Dedifferentiated amniotic fluid mesenchymal stem cell (primary cell): ENCODE results near the gene CRACR2A.

Experiments used
- DNase-seq: peaks from one replicate; pipeline ENCODE4 v3.0.0-alpha.2; 2016; ENCODE audit errors: extremely low spot score

The CRACR2A gene

GRCh38 chr12:3752741-3753486 lies at the start of gene CRACR2A:
Gene CRACR2A (minus strand): TSS chr12:3753109. CDS start chr12:3696999, 56,110 bp downstream.
- DNase-seq, result no peak

GRCh38 chr12:3797531-3798048 lies 44.7 kb upstream of the CRACR2A start:
- no peak for DNase-seq

- no peak for DNase-seq
Measured at GRCh38 chr12:3795492-3796133, 42.7 kb upstream of the CRACR2A start.

GRCh38 chr12:3795066-3795465 lies 42.2 kb upstream of the CRACR2A start:
- DNase-seq, result no peak

GRCh38 chr12:3792623-3793288 lies 39.8 kb upstream of the CRACR2A start:
- DNase-seq, result no peak

DNA sequence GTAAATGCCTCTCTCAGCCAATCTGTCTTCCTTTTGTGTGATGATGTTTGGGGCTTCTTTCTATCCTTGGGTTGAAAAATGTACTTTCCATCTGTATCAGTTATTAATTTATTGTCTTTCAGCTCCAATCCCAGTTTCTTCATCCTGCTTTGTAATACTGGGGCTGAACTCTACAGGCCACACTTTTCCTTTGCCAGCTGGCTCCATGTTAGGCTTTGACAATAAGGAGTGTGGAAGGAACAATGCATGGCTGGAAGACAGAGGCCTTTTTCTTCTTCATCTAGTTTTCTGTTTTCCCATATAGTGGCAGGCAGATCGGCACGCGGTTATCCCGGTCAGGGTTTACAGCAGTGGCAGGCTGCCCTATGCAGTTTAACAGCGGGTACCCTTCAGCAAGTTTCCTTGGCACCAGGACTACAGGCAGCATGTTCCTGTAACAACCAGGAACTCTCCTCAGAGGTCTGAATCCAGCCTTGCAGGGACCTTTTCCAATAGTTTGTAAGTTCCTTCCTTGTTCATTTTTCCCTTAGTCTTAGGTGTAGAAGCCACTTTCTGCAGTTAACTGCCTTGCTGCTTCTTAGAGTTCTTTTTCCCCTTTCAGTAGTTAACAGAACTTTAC lies 38.5 kb upstream of the CRACR2A start:
- DNase-seq, result no peak

GRCh38 chr12:3790642-3791041 lies 37.7 kb upstream of the CRACR2A start:
- no peak for DNase-seq

- DNase-seq, result no peak
Measured at GRCh38 chr12:3789838-3790237, 36.9 kb upstream of the CRACR2A start.

DNA sequence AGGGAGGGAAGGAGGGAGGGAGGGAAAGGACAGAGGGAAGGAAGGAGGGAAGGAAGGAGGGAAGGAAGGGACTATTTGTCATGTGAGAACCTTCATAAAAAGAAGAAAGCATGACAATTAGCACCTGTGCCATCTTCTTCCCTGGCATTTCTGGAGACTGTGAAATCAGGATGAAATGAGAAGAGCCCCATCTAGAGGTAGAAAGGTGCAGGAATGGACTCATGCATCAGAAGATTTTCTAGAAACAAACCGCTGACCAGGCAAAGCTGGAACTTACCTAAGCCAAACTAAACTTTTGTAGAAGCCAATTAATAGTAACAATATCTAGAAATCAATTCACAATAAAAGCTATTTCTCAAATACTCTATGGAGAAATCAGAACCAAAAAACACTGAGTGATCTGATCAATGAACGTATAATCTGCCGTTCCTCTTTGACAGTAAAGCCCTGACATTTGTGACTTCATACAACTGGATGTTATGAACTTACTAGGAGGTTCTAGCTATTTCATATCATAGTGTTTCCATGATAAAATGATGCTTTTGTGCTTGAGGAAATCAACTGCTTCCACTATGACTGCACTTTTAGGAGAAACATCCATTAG lies 24.4 kb upstream of the CRACR2A start:
- peak; percentile 28 for DNase-seq

DNA sequence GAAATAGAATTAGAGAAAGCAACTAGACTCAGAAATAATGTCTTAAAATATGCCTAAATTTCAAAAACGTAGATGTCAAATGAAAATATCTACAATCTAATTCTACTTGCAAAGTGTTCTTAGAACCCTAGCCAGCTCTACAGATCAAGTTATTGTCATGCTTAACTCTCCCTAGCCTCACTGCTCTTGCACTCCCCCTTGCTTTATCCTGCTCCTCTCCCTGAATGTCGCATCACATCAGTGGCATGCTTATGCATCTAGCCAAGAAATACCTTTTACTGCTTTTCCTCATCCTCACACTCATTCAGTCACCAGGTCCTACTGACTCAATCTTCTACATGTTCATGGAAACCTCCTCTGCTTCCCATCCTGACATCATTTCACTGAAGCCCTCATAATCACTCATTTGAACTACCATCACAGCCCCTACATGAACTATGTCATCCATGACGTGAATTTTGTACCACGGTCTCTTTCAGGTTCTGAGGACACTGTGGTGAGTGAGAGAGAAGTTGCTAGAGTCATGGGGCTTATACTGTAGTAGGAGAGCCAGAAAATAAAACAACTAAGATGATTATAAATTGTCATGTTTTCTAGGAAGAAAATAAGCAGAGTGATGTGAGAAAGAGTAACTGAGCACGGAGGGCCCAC lies 22.6 kb upstream of the CRACR2A start:
- no peak for DNase-seq

DNA sequence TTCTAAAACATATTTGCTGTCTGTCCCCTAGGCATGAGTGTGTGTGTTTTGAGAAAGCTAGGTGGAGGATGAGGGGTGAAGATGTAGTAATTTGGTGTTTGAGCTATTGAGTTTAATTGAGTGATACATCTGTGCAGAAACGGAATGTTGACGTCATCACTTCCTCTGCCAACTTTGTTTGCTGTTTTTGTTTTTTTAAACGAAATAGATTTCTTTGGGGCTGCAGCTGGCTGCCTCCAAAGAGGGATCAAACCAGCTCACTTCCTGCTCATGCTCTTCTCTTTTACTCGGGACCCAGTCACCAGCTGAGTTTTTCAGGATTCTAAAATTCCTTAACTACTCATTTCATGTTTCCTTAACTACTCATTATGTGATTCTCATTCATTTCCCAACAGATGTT lies 19.5 kb upstream of the CRACR2A start:
- no peak for DNase-seq

DNA sequence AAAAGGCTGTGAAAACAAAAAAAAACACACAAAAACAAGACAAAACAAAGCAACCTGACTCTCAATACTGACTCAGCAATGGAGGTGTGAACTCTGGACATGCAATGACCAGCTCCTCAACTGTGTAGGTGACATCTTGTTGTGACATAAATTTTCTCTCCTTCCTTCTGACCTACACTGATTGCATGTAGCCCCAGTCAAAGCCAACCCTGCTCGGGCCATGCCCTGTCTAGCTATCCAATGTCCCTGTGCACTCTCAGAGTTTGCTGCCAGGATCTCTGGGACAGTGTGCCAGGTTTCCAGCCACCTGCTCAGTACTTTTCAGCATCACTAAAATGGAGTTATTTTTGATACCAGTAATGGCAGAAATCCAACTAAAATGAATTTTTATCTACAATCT lies 18.9 kb upstream of the CRACR2A start:
- DNase-seq, result no peak

DNA sequence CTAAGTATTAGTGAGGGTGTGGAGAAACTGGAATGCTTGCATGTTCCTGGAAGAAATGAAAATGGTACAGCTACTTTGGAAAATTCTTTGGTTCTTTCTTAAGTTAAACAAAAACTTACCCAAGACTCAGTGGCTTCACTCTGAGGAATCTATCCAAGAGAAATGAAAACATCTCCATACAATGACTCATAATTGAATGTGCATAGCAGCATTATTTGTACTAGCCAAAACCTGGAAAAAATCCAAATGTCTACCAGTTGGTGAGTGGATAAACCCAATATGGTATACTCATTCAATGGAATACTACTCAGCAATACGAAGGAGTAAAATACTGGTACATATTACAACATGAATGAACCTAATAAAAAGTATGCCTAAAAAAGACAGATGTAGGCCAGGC lies 18.0 kb upstream of the CRACR2A start:
- peak; percentile 25 for DNase-seq

- no peak for DNase-seq
Measured at GRCh38 chr12:3768911-3769447, 16.1 kb upstream of the CRACR2A start.

DNA sequence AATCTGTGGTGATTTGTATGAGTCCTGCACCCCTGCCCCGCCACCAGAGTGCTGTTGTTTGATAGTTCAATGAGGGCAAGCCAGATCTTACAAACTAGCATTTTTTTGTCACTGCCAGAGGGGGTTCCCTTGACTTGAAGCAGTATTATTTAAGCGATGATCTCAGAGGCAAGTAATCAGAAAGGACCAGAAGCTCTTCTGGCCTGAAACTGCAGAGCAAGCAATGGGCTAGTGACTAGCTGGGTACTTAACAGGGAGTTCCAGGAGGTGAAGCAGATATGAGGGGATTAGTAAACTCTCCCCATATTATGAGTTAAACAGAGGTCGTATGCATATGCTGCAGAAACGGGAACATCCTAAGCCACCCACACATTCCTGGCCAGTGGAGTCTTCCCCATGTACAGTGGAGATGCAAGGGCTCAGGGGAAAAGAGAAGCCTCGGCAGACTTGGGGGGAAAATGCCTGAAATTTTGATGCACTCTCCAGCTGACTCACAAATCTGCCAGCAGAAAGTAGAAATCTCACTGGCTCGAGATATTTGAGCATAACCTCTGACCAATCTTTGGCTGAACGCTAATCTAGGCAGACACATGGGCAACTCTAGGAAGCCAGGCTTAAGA lies 8.3 kb upstream of the CRACR2A start:
- no peak for DNase-seq

GRCh38 chr12:3759878-3760277 lies 7.0 kb upstream of the CRACR2A start:
- DNase-seq, result no peak

GRCh38 chr12:3757261-3757660 lies 4.4 kb upstream of the CRACR2A start:
- no peak for DNase-seq

DNA sequence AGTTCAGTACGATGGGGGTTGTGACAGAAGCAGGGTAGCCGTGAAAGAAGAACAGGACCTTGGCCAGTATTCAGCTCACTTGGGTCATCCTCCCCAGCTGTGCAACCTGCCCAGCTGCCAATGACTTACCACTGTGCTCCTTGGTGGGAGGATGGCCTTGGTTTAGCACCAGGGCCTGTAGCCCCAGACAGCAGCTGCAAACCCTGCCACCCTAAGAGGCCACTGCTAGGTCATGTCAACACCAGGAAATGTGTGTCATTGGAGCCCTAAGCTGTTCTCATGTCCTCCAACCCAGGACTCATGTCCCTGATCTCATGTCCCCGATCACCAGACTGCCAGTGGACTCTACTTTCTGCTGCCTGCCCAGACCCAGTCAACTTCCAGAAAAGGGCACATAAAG lies 3.0 kb upstream of the CRACR2A start:
- no peak for DNase-seq

- DNase-seq, result no peak
Measured at GRCh38 chr12:3753544-3754284, 805 bp upstream of the CRACR2A start.
